ENCODE results near the gene CERT1.

GRCh38 chr5:75526070-75526469 lies 14.6 kb upstream of the CERT1 start:
- no peak for TF ChIP-seq FIP1L1 (IDR thresholded peaks at IDR 0.05; ENCODE audit: low read depth, low read length, poor library complexity, severe bottlenecking)
- TF ChIP-seq EZH2 (IDR thresholded peaks at IDR 0.05; ENCODE audit: borderline replicate concordance, low read depth, low read length) = no peak
